Neuronal stem cell (in vitro differentiated cells): ENCODE data around the gene RASGRP1.

ENCODE experiments used
- DNase-seq: peaks from one replicate; pipeline ENCODE4 v3.0.0-alpha.2; 2013; ENCODE audit warnings: low spot score
- H2AFZ ChIP-seq: one replicate; pipeline ENCODE4 v1.6.1; 2013; ENCODE audit warnings: mild to moderate bottlenecking, low read length, inconsistent platforms
- H2AK5ac ChIP-seq: 2 replicates; pipeline ENCODE4 v1.6.1; 2013; ENCODE audit warnings: low read depth, mild to moderate bottlenecking, inconsistent platforms, low read length, moderate library complexity, mixed read lengths
- H2BK120ac ChIP-seq: 2 replicates; pipeline ENCODE4 v1.6.1; 2013; ENCODE audit warnings: low read depth, mild to moderate bottlenecking, inconsistent platforms, low read length, moderate library complexity, mixed read lengths
- H2BK12ac ChIP-seq: one replicate; pipeline ENCODE4 v1.6.1; 2013; ENCODE audit warnings: low read length, inconsistent platforms
- H2BK15ac ChIP-seq: 2 replicates; pipeline ENCODE4 v1.6.1; 2013; ENCODE audit warnings: mild to moderate bottlenecking, low read length, inconsistent platforms, mixed read lengths
- H2BK5ac ChIP-seq: one replicate; pipeline ENCODE4 v1.6.1; 2013; ENCODE audit warnings: inconsistent platforms, mild to moderate bottlenecking, low read length, moderate library complexity
- H3K14ac ChIP-seq: one replicate; pipeline ENCODE4 v1.6.1; 2013; ENCODE audit warnings: low read length, inconsistent platforms
- H3K18ac ChIP-seq: 2 replicates; pipeline ENCODE4 v1.6.1; 2013; ENCODE audit warnings: low read length, inconsistent platforms
- H3K23ac ChIP-seq: 2 replicates; pipeline ENCODE4 v1.6.1; 2013; ENCODE audit warnings: low read depth, mild to moderate bottlenecking, mixed read lengths, low read length, inconsistent platforms; ENCODE audit not compliant: poor library complexity
- H3K27ac ChIP-seq: replicated peaks from 3 replicates; pipeline ENCODE4 v1.5.1; 2013; ENCODE audit warnings: low read length, inconsistent platforms
- H3K27me3 ChIP-seq, 3 experiments: 2 replicates each; pipeline ENCODE4 v1.6.1; 2013; ENCODE audit warnings: low read length in 3 of 3, mild to moderate bottlenecking in 2 of 3, inconsistent platforms in 1 of 3, low read depth in 1 of 3, mixed read lengths in 1 of 3, moderate library complexity in 1 of 3; ENCODE audit not compliant: control insufficient read depth in 3 of 3, insufficient read depth in 3 of 3
- H3K36me3 ChIP-seq, 2 donors: replicated peaks in 1 of 2; 2 replicates each; pipeline ENCODE4 v1.6.1; 2013; ENCODE audit warnings: low read length in 2 of 2; ENCODE audit not compliant: control insufficient read depth in 2 of 2, insufficient read depth in 2 of 2
- H3K4ac ChIP-seq: 2 replicates; pipeline ENCODE4 v1.6.1; 2013; ENCODE audit warnings: inconsistent platforms, mild to moderate bottlenecking, low read length, moderate library complexity
- H3K4me1 ChIP-seq, 2 donors: 1 replicate in 1 of 2; 2 replicates in 1 of 2; pipeline ENCODE4 v1.6.1; 2013; ENCODE audit warnings: low read length in 2 of 2, low read depth in 1 of 2; ENCODE audit not compliant: control insufficient read depth in 2 of 2, insufficient read depth in 1 of 2
- H3K4me2 ChIP-seq: one replicate; pipeline ENCODE4 v1.6.1; 2013; ENCODE audit warnings: mild to moderate bottlenecking, low read length, inconsistent platforms; ENCODE audit not compliant: insufficient read depth, poor library complexity, severe bottlenecking
- H3K4me3 ChIP-seq, 2 donors: 2 replicates each; pipeline ENCODE4 v1.5.1; 2013; ENCODE audit warnings: low read length in 2 of 2, mild to moderate bottlenecking in 2 of 2, inconsistent platforms in 1 of 2, moderate library complexity in 1 of 2
- H3K79me1 ChIP-seq: one replicate; pipeline ENCODE4 v1.6.1; 2013; ENCODE audit warnings: low read depth, mild to moderate bottlenecking, inconsistent platforms, low read length, moderate library complexity
- H3K9ac ChIP-seq: one replicate; pipeline ENCODE4 v1.6.1; 2013; ENCODE audit warnings: mild to moderate bottlenecking, low read depth, low read length, inconsistent platforms; ENCODE audit not compliant: poor library complexity
- H3K9me3 ChIP-seq, 2 donors: replicated peaks in 1 of 2; 2 replicates each; pipeline versions ENCODE3 to v1.6.1; 2013; ENCODE audit warnings: low read length in 2 of 2, mild to moderate bottlenecking in 2 of 2, inconsistent platforms in 1 of 2, low read depth in 1 of 2, mixed read lengths in 1 of 2, moderate library complexity in 1 of 2; ENCODE audit not compliant: control insufficient read depth in 2 of 2, insufficient read depth in 1 of 2
- H4K8ac ChIP-seq: one replicate; pipeline ENCODE4 v1.6.1; 2013; ENCODE audit warnings: low read depth, mild to moderate bottlenecking, inconsistent platforms, low read length, moderate library complexity
- H4K91ac ChIP-seq: one replicate; pipeline ENCODE4 v1.6.1; 2013; ENCODE audit warnings: low read length, low read depth, mild to moderate bottlenecking, inconsistent platforms; ENCODE audit not compliant: poor library complexity
- WGBS, 2 donors: extraction: QIAGEN DNeasy Blood & Tissue Kit; methylation state at CpG; one replicate each; pipeline ENCODE4 v1.1.7; 2013; ENCODE audit warnings: missing lambda C conversion rate in 2 of 2, mixed read lengths in 1 of 2; ENCODE audit not compliant: insufficient read length in 2 of 2, insufficient replicate concordance in 1 of 2; ENCODE audit errors: extremely low coverage in 2 of 2; 5-methylcytosine and 5-hydroxymethylcytosine counted together

The RASGRP1 gene

DNA sequence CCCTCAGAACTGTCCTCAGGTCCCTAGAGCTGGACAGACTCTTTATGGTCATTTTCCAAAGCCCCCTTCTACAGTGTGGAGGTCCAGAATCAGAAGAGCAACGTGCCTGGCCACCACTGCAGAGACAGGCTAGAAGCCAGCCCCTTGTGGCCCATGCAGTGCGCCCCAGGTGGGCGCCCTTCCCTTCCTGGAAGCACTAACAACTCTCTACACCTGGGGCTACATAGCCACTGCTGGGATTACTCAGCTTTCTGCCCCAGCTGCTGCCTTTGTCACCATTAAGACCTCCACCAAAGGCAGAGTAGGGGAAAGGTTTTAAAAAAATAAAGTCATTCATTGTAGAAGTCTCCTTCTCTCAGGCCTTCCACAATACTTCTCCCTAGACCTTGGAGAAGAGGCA lies 2.3 kb downstream of the RASGRP1 start:
- H3K36me3 ChIP-seq: no peaks in the 10 kb centered on the region
- no peak overlapping the region for H3K23ac ChIP-seq
- H4K91ac ChIP-seq: no peak overlapping the region
- H2BK120ac ChIP-seq: no peak overlapping the region
- peak overlapping the region; percentile 17 for H2AK5ac ChIP-seq
- peaks cover 5 to 61% (median 20%) of the 10 kb centered on the region in 3 experiments for H3K27me3 ChIP-seq
- H3K4me3 ChIP-seq: no peak overlapping the region
- no peak overlapping the region for H3K14ac ChIP-seq
- no peak overlapping the region for H3K4me2 ChIP-seq
- no peak for DNase-seq
- H3K4ac ChIP-seq: no peak overlapping the region
- no peak overlapping the region for H2BK5ac ChIP-seq
- H2AFZ ChIP-seq: no peak overlapping the region
- H2BK12ac ChIP-seq: no peak overlapping the region
- no peaks in the 10 kb centered on the region for H3K9me3 ChIP-seq
- no peak overlapping the region for H2BK15ac ChIP-seq
- H3K4me1 ChIP-seq: peaks cover 3% of the 10 kb centered on the region in 2 donors
- WGBS, 2 donors: no CpG with 5 or more reads among the region's 3 CpGs
- no peak overlapping the region for H3K18ac ChIP-seq
- no peaks in the 10 kb centered on the region for H3K79me1 ChIP-seq
- no peak overlapping the region for H3K9ac ChIP-seq
- H4K8ac ChIP-seq: no peak overlapping the region
- H3K27ac ChIP-seq: no peak overlapping the region

DNA sequence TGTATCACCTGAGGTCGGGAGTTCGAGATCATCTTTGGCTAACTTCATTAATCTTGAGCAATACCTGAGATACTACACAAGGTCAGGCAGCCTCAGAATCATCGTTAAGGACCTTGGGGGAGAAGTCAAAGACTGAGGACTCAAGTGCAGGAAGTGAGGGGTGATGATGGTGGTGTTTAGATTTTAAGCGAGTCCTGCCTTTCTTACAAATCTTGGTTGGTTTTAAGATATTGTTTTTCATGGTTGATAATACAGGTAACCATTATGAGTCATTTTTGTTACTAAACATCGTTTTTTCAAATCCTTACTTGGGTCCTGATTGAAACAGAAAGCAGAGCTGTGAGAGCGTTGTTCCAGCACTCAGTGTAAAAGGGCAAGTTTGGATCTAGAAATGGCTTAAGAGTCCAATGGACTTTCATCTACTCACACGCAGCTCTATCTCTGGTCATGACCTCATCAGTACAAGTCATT lies 4.1 kb downstream of the RASGRP1 start:
- no peak overlapping the region for H4K8ac ChIP-seq
- no peak overlapping the region for H4K91ac ChIP-seq
- H3K9me3 ChIP-seq: no peaks in the 10 kb centered on the region
- H3K27ac ChIP-seq: no peak overlapping the region
- H3K79me1 ChIP-seq: no peaks in the 10 kb centered on the region
- no peak overlapping the region for H3K9ac ChIP-seq
- no peak overlapping the region for H3K4ac ChIP-seq
- no peak overlapping the region for H2BK12ac ChIP-seq
- no peak overlapping the region for H3K18ac ChIP-seq
- DNase-seq: no peak
- peaks cover 5 to 50% (median 10%) of the 10 kb centered on the region in 3 experiments for H3K27me3 ChIP-seq
- no peak overlapping the region for H2BK120ac ChIP-seq
- H2AK5ac ChIP-seq: no peak overlapping the region
- H3K14ac ChIP-seq: no peak overlapping the region
- H2BK15ac ChIP-seq: no peak overlapping the region
- H3K36me3 ChIP-seq: no peaks in the 10 kb centered on the region
- H3K4me3 ChIP-seq: no peak overlapping the region
- H3K4me2 ChIP-seq: no peak overlapping the region
- H3K4me1 ChIP-seq: peaks cover 3% of the 10 kb centered on the region in 2 donors
- H2BK5ac ChIP-seq: no peak overlapping the region
- no CpG with 5 or more reads among the region's 7 CpGs for WGBS, 2 donors
- no peak overlapping the region for H2AFZ ChIP-seq
- H3K23ac ChIP-seq: no peak overlapping the region

GRCh38 chr15:38559636-38560307 lies 4.8 kb downstream of the RASGRP1 start:
- H3K14ac ChIP-seq: no peak overlapping the region
- no peak overlapping the region for H2BK15ac ChIP-seq
- H3K27ac ChIP-seq: no peak overlapping the region
- no CpG with 5 or more reads among the region's 7 CpGs for WGBS, 2 donors
- no peak overlapping the region for H4K91ac ChIP-seq
- H3K79me1 ChIP-seq: no peaks in the 10 kb centered on the region
- H2BK12ac ChIP-seq: no peak overlapping the region
- H2AFZ ChIP-seq: no peak overlapping the region
- no peak overlapping the region for H3K4me3 ChIP-seq
- no peak overlapping the region for H3K18ac ChIP-seq
- no peaks in the 10 kb centered on the region for H3K9me3 ChIP-seq
- H2AK5ac ChIP-seq: no peak overlapping the region
- H3K4me2 ChIP-seq: no peak overlapping the region
- peaks cover 0 to 46% (median 3%) of the 10 kb centered on the region in 3 experiments for H3K27me3 ChIP-seq
- H4K8ac ChIP-seq: no peak overlapping the region
- no peak overlapping the region for H3K4ac ChIP-seq
- DNase-seq: no peak
- H2BK120ac ChIP-seq: no peak overlapping the region
- peaks cover 0 to under 1% of the 10 kb centered on the region in 2 donors for H3K4me1 ChIP-seq
- no peak overlapping the region for H2BK5ac ChIP-seq
- no peaks in the 10 kb centered on the region for H3K36me3 ChIP-seq
- no peak overlapping the region for H3K23ac ChIP-seq
- no peak overlapping the region for H3K9ac ChIP-seq

DNA sequence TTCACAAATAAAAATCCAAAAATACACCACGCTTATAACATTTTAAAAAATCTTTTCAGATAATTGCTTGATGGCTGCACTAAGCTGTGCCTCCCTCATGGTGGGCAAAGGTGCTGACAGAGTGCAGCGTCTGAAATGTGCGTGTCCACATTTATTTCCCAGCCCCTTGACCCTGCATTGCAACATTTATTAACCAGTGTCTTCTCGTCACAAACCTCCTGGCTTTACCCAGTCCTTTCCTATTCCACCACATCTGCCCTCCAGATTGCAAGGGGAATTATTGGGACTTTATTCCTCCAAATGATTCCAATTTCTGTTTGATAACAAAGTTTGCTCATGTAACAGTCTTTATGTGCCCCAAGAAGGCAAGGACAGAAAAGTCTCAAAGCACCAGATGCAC lies 5.5 kb downstream of the RASGRP1 start:
- H3K18ac ChIP-seq: no peak overlapping the region
- no peak overlapping the region for H3K4me2 ChIP-seq

More for the DNA sequence above, 5.5 kb downstream of the RASGRP1 start:
- Histone ChIP-seq H2AFZ (no peak overlapping the region), H3K27ac (no peak overlapping the region), H3K9ac (no peak overlapping the region), H2BK120ac (no peak overlapping the region), H3K4me3 (no peak overlapping the region), H3K9me3 (no peaks in the 10 kb centered on the region), H3K4ac (no peak overlapping the region), H2BK12ac (no peak overlapping the region), H3K27me3 (peaks cover 0 to 44% (median 0%) of the 10 kb centered on the region in 3 experiments), H4K8ac (no peak overlapping the region), H2AK5ac (no peak overlapping the region), H3K36me3 (no peaks in the 10 kb centered on the region), H2BK15ac (no peak overlapping the region), H3K14ac (no peak overlapping the region), H3K23ac (no peak overlapping the region), H2BK5ac (no peak overlapping the region), H4K91ac (no peak overlapping the region), H3K79me1 (no peaks in the 10 kb centered on the region), H3K4me1 (no peaks in the 10 kb centered on the region)
- 100% methylated on average over 1 of the region's 4 CpGs; no CpG with 5 or more reads in 1 of the 2 donors for WGBS, 2 donors
- DNase-seq: no peak
